ENCODE measurements around the gene ST7L. TPM values are rescaled to one million over a fixed set of nuclear protein-coding genes. Genes with fewer than 3 reads are reported as not detected.

Gene ST7L
- total RNA-seq, 3 donors from 2014 or later (not counting 1 experiment from before 2014, with no cell fraction given): 23.5 to 32.3 (median 30.1) TPM

DNA sequence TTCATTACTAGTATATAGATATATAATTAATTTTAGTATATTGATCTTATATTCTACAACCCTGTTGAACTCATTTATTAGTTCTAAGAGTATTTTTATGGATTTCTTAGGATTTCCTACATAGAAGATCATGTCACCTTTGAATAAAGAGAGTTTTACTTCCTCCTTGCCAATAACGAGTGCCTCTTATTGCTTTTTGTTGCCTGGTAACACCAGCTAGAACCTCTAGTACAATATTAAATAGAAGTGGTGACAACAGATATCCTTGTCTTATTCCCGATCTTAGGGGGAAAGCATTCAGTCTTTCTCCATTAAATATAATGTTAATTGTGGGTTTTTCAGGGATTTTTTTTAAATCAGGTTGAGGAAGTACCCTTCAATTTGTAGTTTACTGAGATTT is 69.4 kb downstream of the ST7L start:
- ATAC-seq (no peak), DNase-seq (no peak)
- no peaks in the 10 kb centered on the region for H3K27me3 ChIP-seq (ENCODE audit: control insufficient read depth, insufficient read depth, low read length)
- intact Hi-C loops (cut with micrococcal nuclease): no loop called here
- Mint-ChIP-seq H3K36me3 (no peaks in the 10 kb centered on the region), H3K27me3 (ENCODE audit: low read depth in 2 of 2) (no peaks in the 10 kb centered on the region), H3K27ac (no peak overlapping the region), H3K4me1 (no peaks in the 10 kb centered on the region), H3K9me3 (no peaks in the 10 kb centered on the region), H3K4me3 (no peak overlapping the region)
- no peaks in the 10 kb centered on the region for H3K4me1 ChIP-seq (ENCODE audit: control insufficient read depth, insufficient read depth, low read length)
- no peak overlapping the region for H3K27ac ChIP-seq (ENCODE audit: low read length)
- no peak overlapping the region for H3K4me3 ChIP-seq (ENCODE audit: low read length)
- no CpG with 5 or more reads among the region's 2 CpGs for WGBS (ENCODE audit: insufficient coverage)
- no peaks in the 10 kb centered on the region for H3K9me3 ChIP-seq (ENCODE audit: control insufficient read depth, insufficient read depth, low read length)
- TF ChIP-seq CTCF (IDR thresholded peaks at IDR 0.05): no peak
- H3K36me3 ChIP-seq (ENCODE audit: control insufficient read depth, insufficient read depth, low read length): no peaks in the 10 kb centered on the region

GRCh38 chr1:112548547-112548946 is 70.4 kb downstream of the ST7L start:
- Histone ChIP-seq H3K36me3 (ENCODE audit: control insufficient read depth, insufficient read depth, low read length) (no peaks in the 10 kb centered on the region), H3K4me3 (ENCODE audit: low read length) (no peak overlapping the region), H3K4me1 (ENCODE audit: control insufficient read depth, insufficient read depth, low read length) (no peaks in the 10 kb centered on the region), H3K27ac (ENCODE audit: low read length) (no peak overlapping the region), H3K9me3 (ENCODE audit: control insufficient read depth, insufficient read depth, low read length) (no peaks in the 10 kb centered on the region), H3K27me3 (ENCODE audit: control insufficient read depth, insufficient read depth, low read length) (no peaks in the 10 kb centered on the region)
- Mint-ChIP-seq H3K9me3 (no peaks in the 10 kb centered on the region), H3K36me3 (no peaks in the 10 kb centered on the region), H3K4me1 (no peaks in the 10 kb centered on the region), H3K4me3 (no peak overlapping the region), H3K27ac (no peak overlapping the region), H3K27me3 (ENCODE audit: low read depth in 2 of 2) (no peaks in the 10 kb centered on the region)
- 83% methylated on average over 1 of the region's 3 CpGs for WGBS (ENCODE audit: insufficient coverage)
- ATAC-seq: no peak
- TF ChIP-seq CTCF (IDR thresholded peaks at IDR 0.05): no peak
- DNase-seq: no peak
- intact Hi-C loops (cut with micrococcal nuclease): no loop called here

DNA sequence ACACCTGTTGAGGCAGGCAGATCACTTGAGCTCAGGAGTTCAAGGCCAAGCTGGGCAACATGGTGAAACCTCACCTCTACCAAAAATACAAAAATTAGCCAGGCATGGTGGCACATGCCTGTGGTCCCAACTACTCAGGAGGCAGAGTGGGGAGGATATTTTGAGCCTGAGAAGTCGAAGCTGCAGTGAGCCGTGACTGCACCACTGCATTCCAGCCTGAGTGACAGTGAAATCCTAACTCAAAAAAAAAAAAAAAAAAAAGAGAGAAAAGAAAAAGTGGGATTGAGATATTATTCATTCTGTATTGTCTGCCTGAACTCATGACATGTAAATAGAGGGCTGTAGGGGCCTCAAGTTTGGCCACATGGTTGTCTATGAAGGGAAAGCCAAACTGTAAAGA is 72.9 kb downstream of the ST7L start:
- Mint-ChIP-seq H3K9me3 (no peaks in the 10 kb centered on the region), H3K4me3 (no peak overlapping the region), H3K27ac (no peak overlapping the region), H3K27me3 (ENCODE audit: low read depth in 2 of 2) (no peaks in the 10 kb centered on the region), H3K36me3 (no peaks in the 10 kb centered on the region), H3K4me1 (no peaks in the 10 kb centered on the region)
- no peak for ATAC-seq
- no peak overlapping the region for H3K4me3 ChIP-seq (ENCODE audit: low read length)
- 100% methylated on average over 2 of the region's 2 CpGs for WGBS (ENCODE audit: insufficient coverage)
- H3K9me3 ChIP-seq (ENCODE audit: control insufficient read depth, insufficient read depth, low read length): no peaks in the 10 kb centered on the region
- no peaks in the 10 kb centered on the region for H3K36me3 ChIP-seq (ENCODE audit: control insufficient read depth, insufficient read depth, low read length)
- intact Hi-C loops (cut with micrococcal nuclease): no loop called here
- TF ChIP-seq CTCF (IDR thresholded peaks at IDR 0.05): no peak
- H3K27me3 ChIP-seq (ENCODE audit: control insufficient read depth, insufficient read depth, low read length): no peaks in the 10 kb centered on the region
- H3K27ac ChIP-seq (ENCODE audit: low read length): no peak overlapping the region
- no peak for DNase-seq
- no peaks in the 10 kb centered on the region for H3K4me1 ChIP-seq (ENCODE audit: control insufficient read depth, insufficient read depth, low read length)

DNA sequence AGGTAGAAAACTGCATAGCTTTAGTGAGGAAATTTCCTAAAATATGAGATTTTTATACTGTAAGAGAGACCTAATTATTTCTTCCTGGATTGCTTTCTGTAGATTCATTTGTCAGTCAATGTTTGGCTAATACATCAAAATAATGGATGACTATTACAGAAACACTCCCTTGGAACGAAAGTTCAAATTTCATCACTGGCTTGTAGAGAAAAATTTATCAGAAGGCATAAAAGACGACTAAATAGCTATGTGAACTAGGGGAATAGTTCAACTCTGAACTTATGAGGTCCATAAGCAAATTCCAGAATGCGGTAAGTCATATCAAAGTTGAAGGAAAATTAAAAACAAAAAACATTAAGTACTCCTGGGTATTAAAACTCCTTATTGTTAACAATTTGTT is 74.2 kb downstream of the ST7L start:
- Mint-ChIP-seq H3K4me1 (no peaks in the 10 kb centered on the region), H3K36me3 (no peaks in the 10 kb centered on the region), H3K4me3 (no peak overlapping the region), H3K9me3 (no peaks in the 10 kb centered on the region), H3K27ac (no peak overlapping the region), H3K27me3 (ENCODE audit: low read depth in 2 of 2) (no peaks in the 10 kb centered on the region)
- Histone ChIP-seq H3K4me3 (ENCODE audit: low read length) (no peak overlapping the region), H3K36me3 (ENCODE audit: control insufficient read depth, insufficient read depth, low read length) (peaks cover 2% of the 10 kb centered on the region), H3K4me1 (ENCODE audit: control insufficient read depth, insufficient read depth, low read length) (no peaks in the 10 kb centered on the region), H3K27ac (ENCODE audit: low read length) (no peak overlapping the region), H3K9me3 (ENCODE audit: control insufficient read depth, insufficient read depth, low read length) (no peaks in the 10 kb centered on the region), H3K27me3 (ENCODE audit: control insufficient read depth, insufficient read depth, low read length) (no peaks in the 10 kb centered on the region)
- intact Hi-C loops (cut with micrococcal nuclease): no loop called here
- TF ChIP-seq CTCF (IDR thresholded peaks at IDR 0.05): no peak
- DNase-seq: no peak
- no peak for ATAC-seq
- WGBS (ENCODE audit: insufficient coverage): 78% methylated on average over 1 of the region's 3 CpGs

Data from natural killer cell (primary cell).